PFSK-1 (cell line): ENCODE results near the gene CCDC117. TPM values are rescaled to one million over a fixed set of nuclear protein-coding genes. Genes with fewer than 3 reads are reported as not detected.

ENCODE experiments used
- FOXP2 ChIP-seq: optimal IDR thresholded peaks from 2 replicates; pipeline ENCODE3; 2011; ENCODE audit warnings: borderline replicate concordance, control low read depth, inconsistent platforms; ENCODE audit not compliant: insufficient read depth; ENCODE audit errors: extremely low read length, extremely low read depth
- POLR2AphosphoS5 ChIP-seq: IDR thresholded peaks from 2 replicates; pipeline ENCODE4 v1.6.1; 2012; ENCODE audit warnings: low read depth, mild to moderate bottlenecking, control low read depth, low read length, moderate library complexity
- SIN3A ChIP-seq: IDR thresholded peaks from 2 replicates; pipeline ENCODE4 v1.6.1; 2012; ENCODE audit warnings: mild to moderate bottlenecking, low read length, moderate library complexity, borderline replicate concordance; ENCODE audit not compliant: insufficient read depth
- TAF1 ChIP-seq: IDR thresholded peaks from 2 replicates; pipeline ENCODE4 v1.6.1; 2012; ENCODE audit warnings: low read length, control low read depth, borderline replicate concordance; ENCODE audit not compliant: insufficient read depth
- polyA plus RNA-seq: library from polyadenylated mRNA; unstranded; fragments of >200 nt; gene quantifications from one replicate; pipeline ENCODE4 v1.2.1, GENCODE V29; 2012; ENCODE audit warnings: low read depth, missing spikeins; ENCODE audit not compliant: insufficient read length
- TF ChIP-seq, protein P1 (sequence below), 2 experiments: IDR thresholded peaks; 2 replicates each; pipeline versions ENCODE4 v1.6.1 to v1.8.0; 2011 to 2012; ENCODE audit warnings: low read depth in 2 of 2, low read length in 2 of 2, control low read depth in 1 of 2, inconsistent platforms in 1 of 2, mild to moderate bottlenecking in 1 of 2, moderate library complexity in 1 of 2; ENCODE audit not compliant: insufficient read depth in 1 of 2

Gene CCDC117, protein sequence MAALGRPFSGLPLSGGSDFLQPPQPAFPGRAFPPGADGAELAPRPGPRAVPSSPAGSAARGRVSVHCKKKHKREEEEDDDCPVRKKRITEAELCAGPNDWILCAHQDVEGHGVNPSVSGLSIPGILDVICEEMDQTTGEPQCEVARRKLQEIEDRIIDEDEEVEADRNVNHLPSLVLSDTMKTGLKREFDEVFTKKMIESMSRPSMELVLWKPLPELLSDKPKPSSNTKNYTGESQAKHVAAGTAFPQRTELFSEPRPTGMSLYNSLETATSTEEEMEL
- 8.4 TPM for polyA plus RNA-seq

DNA sequence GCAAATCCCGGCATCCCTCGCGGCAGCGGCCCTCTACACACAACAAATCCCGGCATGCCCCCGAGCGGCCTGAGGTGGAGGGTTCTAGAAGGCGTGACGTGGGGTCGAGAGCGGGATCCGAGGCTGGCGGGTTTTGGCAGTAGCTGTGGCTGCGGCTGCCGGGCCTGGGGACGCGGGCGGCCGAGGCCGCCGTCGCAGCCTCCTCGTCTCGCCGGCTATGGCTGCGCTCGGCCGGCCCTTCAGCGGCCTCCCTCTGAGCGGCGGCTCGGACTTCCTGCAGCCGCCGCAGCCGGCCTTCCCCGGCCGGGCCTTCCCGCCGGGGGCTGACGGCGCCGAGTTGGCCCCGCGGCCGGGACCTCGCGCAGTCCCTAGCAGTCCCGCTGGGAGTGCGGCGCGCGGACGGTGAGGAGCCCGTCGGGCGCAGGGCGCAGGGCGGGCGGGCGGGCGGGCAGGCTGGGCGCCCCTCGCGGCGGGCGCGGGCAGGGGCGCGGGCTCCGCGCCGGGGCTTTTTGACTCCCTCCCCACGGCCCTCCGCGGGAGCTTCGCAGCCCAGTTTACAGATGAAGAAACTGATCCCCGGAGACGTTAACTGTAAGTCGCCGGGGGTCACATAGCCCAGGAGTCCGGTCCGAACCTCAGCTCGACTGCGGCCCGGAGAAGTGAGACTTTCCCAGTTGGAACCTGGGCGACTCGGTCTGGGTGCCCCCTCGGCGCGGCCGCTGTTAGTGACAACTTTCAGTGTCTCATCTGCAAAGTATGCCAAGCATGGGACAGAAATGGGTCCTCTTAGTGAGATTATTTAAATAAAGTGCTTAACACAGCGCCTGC lies at the start of gene CCDC117:
TSS of gene CCDC117 (plus strand) at position 63 of the 828 bp plus-strand sequence. CDS start at position 218, 155 bp downstream.
- TF ChIP-seq TAF1 (0 out of 2 replicates have a peak, but pooled peaks have one; percentile 55), FOXP2 (peak; percentile 91), POLR2AphosphoS5 (peak; percentile 87), SIN3A (0 out of 2 replicates have a peak, but pooled peaks have one; percentile 86)
- TF ChIP-seq, protein P1, sequence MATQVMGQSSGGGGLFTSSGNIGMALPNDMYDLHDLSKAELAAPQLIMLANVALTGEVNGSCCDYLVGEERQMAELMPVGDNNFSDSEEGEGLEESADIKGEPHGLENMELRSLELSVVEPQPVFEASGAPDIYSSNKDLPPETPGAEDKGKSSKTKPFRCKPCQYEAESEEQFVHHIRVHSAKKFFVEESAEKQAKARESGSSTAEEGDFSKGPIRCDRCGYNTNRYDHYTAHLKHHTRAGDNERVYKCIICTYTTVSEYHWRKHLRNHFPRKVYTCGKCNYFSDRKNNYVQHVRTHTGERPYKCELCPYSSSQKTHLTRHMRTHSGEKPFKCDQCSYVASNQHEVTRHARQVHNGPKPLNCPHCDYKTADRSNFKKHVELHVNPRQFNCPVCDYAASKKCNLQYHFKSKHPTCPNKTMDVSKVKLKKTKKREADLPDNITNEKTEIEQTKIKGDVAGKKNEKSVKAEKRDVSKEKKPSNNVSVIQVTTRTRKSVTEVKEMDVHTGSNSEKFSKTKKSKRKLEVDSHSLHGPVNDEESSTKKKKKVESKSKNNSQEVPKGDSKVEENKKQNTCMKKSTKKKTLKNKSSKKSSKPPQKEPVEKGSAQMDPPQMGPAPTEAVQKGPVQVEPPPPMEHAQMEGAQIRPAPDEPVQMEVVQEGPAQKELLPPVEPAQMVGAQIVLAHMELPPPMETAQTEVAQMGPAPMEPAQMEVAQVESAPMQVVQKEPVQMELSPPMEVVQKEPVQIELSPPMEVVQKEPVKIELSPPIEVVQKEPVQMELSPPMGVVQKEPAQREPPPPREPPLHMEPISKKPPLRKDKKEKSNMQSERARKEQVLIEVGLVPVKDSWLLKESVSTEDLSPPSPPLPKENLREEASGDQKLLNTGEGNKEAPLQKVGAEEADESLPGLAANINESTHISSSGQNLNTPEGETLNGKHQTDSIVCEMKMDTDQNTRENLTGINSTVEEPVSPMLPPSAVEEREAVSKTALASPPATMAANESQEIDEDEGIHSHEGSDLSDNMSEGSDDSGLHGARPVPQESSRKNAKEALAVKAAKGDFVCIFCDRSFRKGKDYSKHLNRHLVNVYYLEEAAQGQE (IDR thresholded peaks at IDR 0.05; ENCODE audit: insufficient read depth in 1 of 2, low read depth in 2 of 2, low read length in 2 of 2) = no peak

DNA sequence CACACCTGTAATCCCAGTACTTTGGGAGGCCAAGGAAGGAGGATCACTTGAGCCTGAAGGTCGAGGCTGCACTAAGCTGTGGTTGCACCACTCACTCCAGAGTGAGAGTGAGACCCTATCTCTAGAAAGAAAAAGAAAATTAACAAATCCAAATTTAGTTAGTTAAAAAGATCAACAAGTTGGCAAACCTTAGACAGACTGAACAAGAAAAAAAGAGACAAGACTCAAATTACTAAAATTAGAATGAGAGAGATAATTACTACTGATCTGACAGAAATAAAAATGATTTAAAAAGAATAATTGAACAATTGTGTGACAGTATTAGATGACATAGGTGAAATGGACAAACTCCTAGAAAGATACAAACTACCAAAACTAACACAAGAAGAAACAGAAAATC lies 44.5 kb upstream of the CCDC117 start:
- TF ChIP-seq FOXP2 (no peak), SIN3A (no peak), POLR2AphosphoS5 (no peak), TAF1 (no peak)
- TF ChIP-seq, protein P1 (IDR thresholded peaks at IDR 0.05; ENCODE audit: insufficient read depth in 1 of 2, low read depth in 2 of 2, low read length in 2 of 2) = no peak

DNA sequence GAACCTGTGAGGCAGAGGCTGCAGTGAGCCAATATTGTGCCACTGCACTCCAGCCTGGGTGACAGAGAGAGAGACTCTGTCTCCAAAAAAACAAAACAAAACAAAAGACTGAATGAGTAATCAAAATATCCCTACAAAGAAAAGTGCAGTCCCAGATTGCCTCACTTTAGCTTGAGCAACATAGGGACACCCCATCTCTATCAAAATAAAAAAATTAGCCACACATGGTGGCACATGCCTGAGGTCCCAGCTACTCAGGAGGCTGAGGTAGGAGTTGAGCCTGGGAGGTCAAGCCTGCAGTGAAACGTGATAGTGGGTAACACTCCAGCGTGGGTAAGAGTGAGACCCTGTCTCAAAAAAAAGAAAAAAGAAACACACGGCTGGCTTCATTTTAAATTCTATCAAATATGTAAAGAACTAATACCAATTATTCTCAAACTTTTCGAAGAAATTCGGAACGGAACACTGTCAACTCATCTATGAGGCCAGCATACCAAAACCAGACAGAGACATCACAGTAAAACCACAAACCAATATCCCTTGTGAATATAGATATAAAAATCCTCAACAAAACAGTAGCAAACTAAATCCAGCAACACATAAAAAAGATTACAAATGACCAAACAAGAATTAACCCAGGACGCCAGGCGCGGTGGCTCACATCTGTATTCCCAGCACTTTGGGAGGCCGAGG lies 43.7 kb upstream of the CCDC117 start:
- TF ChIP-seq POLR2AphosphoS5 (no peak), TAF1 (no peak), FOXP2 (no peak), SIN3A (no peak)
- TF ChIP-seq, protein P1 (IDR thresholded peaks at IDR 0.05; ENCODE audit: insufficient read depth in 1 of 2, low read depth in 2 of 2, low read length in 2 of 2) = no peak

DNA sequence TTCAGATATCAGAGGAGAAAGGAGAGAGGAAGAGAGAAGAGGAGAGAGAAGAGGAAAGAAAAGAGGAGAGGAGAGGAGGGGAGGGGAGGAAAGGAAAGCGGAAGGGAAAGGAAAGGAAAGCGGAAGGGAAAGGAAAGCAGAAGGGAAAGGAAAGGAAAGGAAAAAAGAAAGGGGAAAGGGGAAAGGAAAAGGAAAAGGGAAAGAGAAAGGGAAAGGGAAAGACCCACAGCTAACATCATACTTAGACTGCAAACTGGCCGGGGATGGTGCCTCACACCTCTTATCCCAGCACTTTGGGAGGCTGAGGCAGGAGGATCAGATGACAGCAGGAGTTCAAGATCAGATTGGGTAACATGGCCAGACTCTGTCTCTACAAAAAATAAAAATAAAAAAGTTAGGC lies 42.3 kb upstream of the CCDC117 start:
- no peak for TF ChIP-seq SIN3A
- TF ChIP-seq, protein P1 (IDR thresholded peaks at IDR 0.05; ENCODE audit: insufficient read depth in 1 of 2, low read depth in 2 of 2, low read length in 2 of 2) = no peak
- TF ChIP-seq FOXP2 = no peak
- TF ChIP-seq TAF1 = no peak
- TF ChIP-seq POLR2AphosphoS5 = no peak
